HFF-Myc (cell line): Measurements from ENCODE around the gene FBXO28.
"Not testable (repeated sequence)": the region's sequence is repeated elsewhere in the genome, so short reads cannot be mapped to it uniquely, and the experiment has no call there.

Source experiments
- DNase-seq: peaks from one replicate; pipeline ENCODE4 v3.0.0-alpha.2; 2011; ENCODE audit warnings: low read depth; ENCODE audit errors: extremely low read depth
- H3K4me3 ChIP-seq: replicated peaks from 2 replicates; pipeline ENCODE4 v1.5.1; 2011; ENCODE audit warnings: low read depth, mild to moderate bottlenecking, control low read depth, low read length
- CTCF ChIP-seq: IDR thresholded peaks from 2 replicates; pipeline ENCODE4 v1.5.1; 2012; ENCODE audit warnings: mild to moderate bottlenecking, low read depth, low read length, control low read depth; ENCODE audit errors: missing control alignments

The FBXO28 gene

GRCh38 chr1:224069138-224069537, 44.8 kb upstream of the FBXO28 start:
- no peak overlapping the region for H3K4me3 ChIP-seq
- DNase-seq: no peak
- TF ChIP-seq CTCF: no peak

- TF ChIP-seq CTCF: no peak
- DNase-seq: no peak
- no peak overlapping the region for H3K4me3 ChIP-seq
Observed at GRCh38 chr1:224070521-224070920, 43.4 kb upstream of the FBXO28 start.

- no peak for TF ChIP-seq CTCF
- DNase-seq: no peak
- H3K4me3 ChIP-seq: no peak overlapping the region
Observed at GRCh38 chr1:224076407-224076806, 37.5 kb upstream of the FBXO28 start.

- not testable (repeated sequence) for H3K4me3 ChIP-seq, DNase-seq
Observed at GRCh38 chr1:224079644-224080043, 34.3 kb upstream of the FBXO28 start.

- TF ChIP-seq CTCF: no peak
- H3K4me3 ChIP-seq: no peak overlapping the region
- no peak for DNase-seq
Observed at GRCh38 chr1:224080115-224080774, 33.7 kb upstream of the FBXO28 start.

GRCh38 chr1:224081604-224082003, 32.3 kb upstream of the FBXO28 start:
- no peak overlapping the region for H3K4me3 ChIP-seq
- TF ChIP-seq CTCF: no peak
- no peak for DNase-seq

GRCh38 chr1:224082146-224082545, 31.8 kb upstream of the FBXO28 start:
- DNase-seq: no peak
- no peak overlapping the region for H3K4me3 ChIP-seq
- TF ChIP-seq CTCF: no peak
